Right ventricle myocardium superior (tissue), 1 donor: ENCODE results near the gene DGKB. TPM values are rescaled to one million over a fixed set of nuclear protein-coding genes. Genes with fewer than 3 reads are reported as not detected.

Experiments used
- ATAC-seq: fragments of 200-7000 bp; cut with Tn5 transposase; one replicate; pipeline ENCODE4 v1.9.1; 2020; ENCODE audit warnings: mild to moderate bottlenecking; ENCODE audit not compliant: poor library complexity
- DNase-seq: peaks from one replicate; pipeline ENCODE4 v3.0.0-alpha.2; 2020
- intact Hi-C: fragments of 100-400 bp; cut with DNase I; formaldehyde crosslinking; loops from one replicate; pipeline ENCODE4 v1.11.2; 2022
- total RNA-seq: library from RNA; stranded (reverse); fragmentation: NEBNext Ultra II Directional; extraction: Animal tissue kit (Norgen Biotek cat#: 25700); gene quantifications from one replicate; pipeline ENCODE4 v1.2.1, GENCODE V29; 2021
- donor health status: DM: no; HTN: yes; CAD: no; lungs with severe emphysema.

DGKB gene
- total RNA-seq, 1 donor from 2014 or later = 0.30 TPM

DNA sequence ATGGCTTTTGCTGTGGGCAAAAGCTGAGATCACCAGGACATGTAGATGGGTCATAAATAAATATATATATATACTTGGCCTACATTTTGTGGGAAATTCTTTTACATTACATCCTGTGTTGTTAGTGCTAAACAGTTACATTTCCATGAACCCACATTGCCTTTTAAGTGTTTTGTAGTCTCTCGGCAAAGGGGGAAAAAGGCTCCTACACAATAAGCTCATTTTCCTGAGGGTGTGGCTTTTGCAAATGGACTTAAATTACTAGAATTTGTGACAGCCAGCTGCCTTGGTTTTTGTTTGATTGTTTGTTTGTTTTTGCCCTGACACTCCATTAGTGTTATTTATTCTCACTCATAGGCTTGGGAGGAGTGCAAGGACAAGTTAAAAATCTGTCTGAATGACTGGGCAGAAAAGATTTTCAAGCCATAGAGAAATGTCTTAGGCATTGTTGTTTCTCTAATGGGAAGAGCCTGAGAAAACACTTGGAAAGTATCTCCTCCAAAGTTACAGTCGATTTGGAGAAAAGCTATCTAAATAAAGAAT lies 128.8 kb downstream of the DGKB start:
- no peak for DNase-seq
- intact Hi-C loops = no loop called here
- ATAC-seq = no peak

GRCh38 chr7:14770614-14771013 lies 131.9 kb downstream of the DGKB start:
- intact Hi-C loops = no loop called here
- no peak for ATAC-seq
- DNase-seq = no peak

- no peak for DNase-seq
- no peak for ATAC-seq
- intact Hi-C loops = no loop called here
Measured at GRCh38 chr7:14769261-14769660, 133.3 kb downstream of the DGKB start.

DNA sequence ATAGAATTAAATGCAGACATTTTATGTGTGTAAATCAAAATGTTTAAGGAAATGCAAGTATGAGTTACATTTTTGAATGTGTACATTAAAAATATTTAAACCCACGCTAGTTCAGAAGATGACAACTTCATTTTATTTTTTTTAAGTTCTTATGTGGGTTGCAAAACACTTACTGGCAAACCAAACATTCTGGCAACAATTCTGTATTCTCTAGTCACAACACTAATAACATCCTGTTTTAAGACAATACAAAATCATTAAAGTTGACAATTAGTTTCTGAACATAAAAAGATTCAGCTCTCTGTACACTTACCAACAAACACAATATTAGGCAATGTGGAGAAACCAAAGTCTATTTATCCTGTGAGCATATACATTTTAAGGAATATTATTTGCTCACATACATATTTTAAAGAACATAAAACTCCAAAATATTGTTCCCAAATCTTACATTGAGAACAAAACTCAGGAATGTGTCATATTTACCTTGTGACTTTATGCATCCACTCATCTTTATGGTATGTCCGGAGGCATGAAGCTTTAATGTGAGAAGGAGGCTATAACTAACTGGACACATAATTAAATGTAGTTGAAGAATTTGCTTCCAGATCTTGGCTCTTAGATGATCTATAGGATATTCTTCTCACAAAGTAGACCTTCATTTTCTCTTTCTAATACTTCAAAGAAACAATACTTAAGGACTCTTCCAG lies 134.7 kb downstream of the DGKB start:
- DNase-seq = no peak
- no peak for ATAC-seq
- intact Hi-C loops = no loop called here

DNA sequence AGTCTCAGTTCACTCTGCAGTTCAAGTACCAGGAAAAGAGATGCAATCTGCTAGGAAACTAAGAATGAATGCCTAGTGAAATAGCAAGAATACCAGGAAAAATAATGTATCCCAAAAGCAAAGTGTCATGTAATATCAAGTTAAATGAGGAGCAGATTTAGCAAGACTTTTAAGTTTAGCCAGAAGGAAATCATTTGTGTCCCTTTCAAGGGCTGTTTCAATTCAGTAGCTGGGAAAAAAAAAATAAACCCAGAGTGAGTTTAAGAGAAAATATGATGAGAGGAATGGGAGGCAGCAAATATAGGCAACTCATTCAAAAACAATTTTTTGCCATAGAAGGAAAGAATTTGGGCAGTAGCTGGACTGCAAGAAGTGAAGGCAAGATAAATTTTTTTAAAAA lies 135.8 kb downstream of the DGKB start:
- DNase-seq (no peak), ATAC-seq (no peak)
- intact Hi-C loops = no loop called here

DNA sequence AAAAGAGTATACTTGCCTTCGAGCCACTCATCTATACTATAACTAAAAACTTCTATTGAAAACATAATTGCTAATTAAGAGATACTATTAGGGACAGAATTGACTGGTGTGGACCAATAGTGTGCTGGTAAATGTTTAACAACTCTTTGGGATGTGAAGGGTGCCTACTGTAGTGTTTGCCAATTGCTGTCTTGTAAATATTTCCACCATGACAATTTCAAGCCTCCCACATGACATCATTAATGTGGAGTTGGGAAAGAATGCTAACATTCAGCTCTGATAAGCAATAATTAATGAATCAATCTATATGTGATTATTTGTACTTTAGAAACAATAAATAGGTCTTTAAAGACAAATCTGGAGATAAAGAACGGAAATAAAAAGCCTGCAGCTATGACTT lies 136.8 kb downstream of the DGKB start:
- no peak for ATAC-seq
- intact Hi-C loops = no loop called here
- DNase-seq = no peak

DNA sequence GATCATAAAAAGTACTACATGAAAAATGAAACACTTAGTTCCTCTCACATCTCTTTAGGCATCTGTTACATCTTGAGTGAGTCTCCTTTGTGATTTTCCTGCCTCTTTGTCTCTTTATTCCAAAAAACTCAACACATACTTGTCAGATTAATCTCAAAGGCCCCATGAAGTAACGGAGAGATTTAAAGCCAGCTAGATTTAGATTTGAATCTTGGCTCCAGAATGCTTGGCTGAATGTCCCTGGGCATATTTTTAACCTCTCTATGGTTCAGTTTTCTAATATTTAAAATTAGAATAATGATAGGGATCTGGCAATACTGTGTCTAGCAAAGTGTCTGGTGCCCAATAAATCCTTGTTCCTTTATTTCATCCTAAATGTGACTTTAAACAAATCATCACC lies 140.0 kb downstream of the DGKB start:
- intact Hi-C loops = no loop called here
- DNase-seq = no peak
- no peak for ATAC-seq

- peak; percentile 83 for DNase-seq
- ATAC-seq = peak; percentile 98
- intact Hi-C loops = no loop called here
Measured at GRCh38 chr7:14761510-14762296, 140.8 kb downstream of the DGKB start.

- DNase-seq (no peak), ATAC-seq (no peak)
- intact Hi-C loops = no loop called here
Measured at GRCh38 chr7:14760730-14761478, 141.6 kb downstream of the DGKB start.

DNA sequence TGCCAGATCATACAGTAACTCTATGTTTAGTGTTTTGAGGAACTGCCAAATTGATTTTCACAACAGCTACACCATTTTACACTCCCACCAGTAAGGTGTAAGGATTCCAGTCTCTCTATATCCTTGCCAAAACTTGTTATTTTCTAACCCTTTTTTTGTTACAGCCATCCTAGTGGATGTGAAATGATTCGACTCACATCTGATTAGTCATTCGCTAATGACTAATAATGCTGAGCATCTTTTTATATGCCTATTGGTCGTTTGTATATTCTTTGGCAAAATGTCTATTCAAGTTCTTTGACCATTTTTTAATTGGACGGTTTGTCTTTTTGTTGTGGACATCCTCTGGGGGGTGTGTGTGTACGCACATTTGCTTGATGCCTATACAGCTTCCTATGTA lies 142.8 kb downstream of the DGKB start:
- ATAC-seq (no peak), DNase-seq (no peak)
- intact Hi-C loops = no loop called here

GRCh38 chr7:14754631-14755030 lies 147.9 kb downstream of the DGKB start:
- DNase-seq (no peak), ATAC-seq (no peak)
- intact Hi-C loops = no loop called here

DNA sequence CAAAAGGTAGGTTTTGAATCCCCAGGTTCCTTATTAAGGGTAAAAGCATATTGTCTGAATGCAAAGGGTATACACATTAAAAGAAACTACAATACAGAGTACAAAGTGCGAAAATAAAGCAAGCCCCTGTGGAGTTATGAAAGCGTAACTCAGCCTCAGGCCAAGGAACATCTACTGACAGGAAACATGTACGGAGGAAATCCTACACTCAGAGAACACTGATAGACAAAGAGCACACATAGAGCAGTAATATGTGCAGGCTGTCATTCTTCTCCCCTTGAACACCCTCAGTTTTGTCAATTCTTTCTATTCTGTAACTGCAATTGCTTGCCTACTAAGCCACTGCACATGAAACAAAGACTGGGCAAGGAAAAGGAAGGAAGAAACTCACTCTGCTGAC lies 150.2 kb downstream of the DGKB start:
- DNase-seq = no peak

GRCh38 chr7:14751461-14751860 lies 151.1 kb downstream of the DGKB start:
- DNase-seq (no peak), ATAC-seq (no peak)
- intact Hi-C loops = no loop called here

More for the DNA sequence above, 150.2 kb downstream of the DGKB start:
- intact Hi-C loops = no loop called here
- no peak for ATAC-seq

- DNase-seq = no peak
- intact Hi-C loops = no loop called here
- ATAC-seq = no peak
Measured at GRCh38 chr7:14748461-14748860, 154.1 kb downstream of the DGKB start.

DNA sequence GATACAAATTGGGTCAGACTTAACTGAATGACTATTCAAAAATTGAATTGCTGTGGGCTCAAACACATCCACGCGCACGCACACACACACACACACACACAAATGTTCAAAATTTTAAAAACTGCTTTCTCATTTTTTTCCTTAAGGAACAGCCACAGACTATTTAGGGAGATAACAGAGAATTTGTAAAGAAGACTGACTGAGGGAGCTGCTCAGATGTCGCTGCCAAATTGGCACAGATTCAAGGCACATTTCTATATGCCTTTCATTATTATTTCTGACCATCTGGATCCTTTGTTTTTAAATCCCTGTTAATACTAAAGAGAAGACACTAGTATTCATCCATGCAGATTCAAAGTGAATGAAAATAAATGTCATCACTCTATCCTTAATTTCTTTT lies 154.8 kb downstream of the DGKB start:
- intact Hi-C loops = no loop called here
- DNase-seq (no peak), ATAC-seq (no peak)

GRCh38 chr7:14745076-14745475 lies 157.5 kb downstream of the DGKB start:
- no peak for ATAC-seq
- intact Hi-C loops = no loop called here
- DNase-seq = no peak

GRCh38 chr7:14740606-14741005 lies 161.9 kb downstream of the DGKB start:
- DNase-seq (no peak), ATAC-seq (no peak)
- intact Hi-C loops = no loop called here

- intact Hi-C loops = loop anchor here (10.0 kb wide), 1 partner anchor 185 kb away; no protein-coding TSS in a partner anchor
- ATAC-seq (no peak), DNase-seq (no peak)
Measured at GRCh38 chr7:14739841-14740185, 162.7 kb downstream of the DGKB start.

DNA sequence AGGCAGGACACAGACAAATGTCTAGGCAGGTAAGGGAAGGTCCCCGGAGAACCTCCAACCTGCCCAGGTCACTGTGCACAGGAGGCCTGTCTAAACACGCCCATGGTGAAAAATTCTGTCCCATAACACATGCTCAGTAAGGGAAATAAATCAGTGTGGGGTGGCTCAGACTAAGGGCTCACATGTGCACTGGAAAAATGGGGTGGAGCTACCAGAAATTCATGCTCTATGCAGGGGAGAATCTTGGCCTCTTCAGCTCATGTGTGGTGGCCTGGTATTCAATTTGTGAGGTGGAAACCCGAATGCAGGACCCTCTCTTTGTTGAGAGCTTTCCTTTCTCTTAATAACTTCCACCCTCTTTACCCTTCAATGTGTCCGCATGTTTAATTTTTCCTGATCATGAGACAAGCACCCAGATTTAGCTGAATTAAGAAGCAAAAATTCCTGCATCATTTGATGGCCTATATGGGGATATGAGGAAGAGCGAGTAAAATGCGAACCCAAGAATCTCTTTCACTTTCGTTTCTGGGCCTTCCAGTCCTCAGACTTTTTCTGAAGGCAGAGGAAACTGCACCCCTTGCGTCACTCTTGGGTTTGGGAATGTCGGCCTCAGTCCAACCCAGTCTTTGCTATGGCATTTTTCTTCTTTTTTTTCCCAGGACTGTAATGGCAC lies 163.2 kb downstream of the DGKB start:
- no peak for DNase-seq
- ATAC-seq = no peak
- intact Hi-C loops = loop anchor here (10.0 kb wide), 1 partner anchor 185 kb away; no protein-coding TSS in a partner anchor
